Heart right ventricle (tissue), 16 donors: ENCODE data around the gene PEAR1. TPM values are rescaled to one million over a fixed set of nuclear protein-coding genes. Genes with fewer than 3 reads are reported as not detected.

Source experiments
- ATAC-seq, 8 donors: fragments of 200-7000 bp; cut with Tn5 transposase; one replicate each; pipeline ENCODE4 v1.9.1; 2020; ENCODE audit warnings: mild to moderate bottlenecking in 8 of 8, moderate library complexity in 8 of 8, moderate number of reproducible peaks in 1 of 8
- DNase-seq, 2 donors: peaks; one replicate each; pipeline ENCODE4 v3.0.0-alpha.2; 2020
- H3K27ac ChIP-seq, 10 donors: fragments of 200-600 bp; sonication (generic) in 2 of 10; one replicate each; pipeline versions ENCODE4 v1.5.0 to v1.8.0; 2020 to 2022; ENCODE audit warnings: mild to moderate bottlenecking in 3 of 10
- H3K27me3 ChIP-seq, 7 donors: fragments of 200-600 bp; one replicate each; pipeline ENCODE4 v1.8.0; 2021 to 2022; ENCODE audit warnings: mild to moderate bottlenecking in 2 of 7
- H3K36me3 ChIP-seq, 9 donors: fragments of 200-600 bp; sonication (generic) in 1 of 9; one replicate each; pipeline versions ENCODE4 v1.5.0 to v1.8.0; 2020 to 2022; ENCODE audit warnings: mild to moderate bottlenecking in 2 of 9
- H3K4me1 ChIP-seq, 9 donors: fragments of 200-600 bp; sonication (generic) in 1 of 9; one replicate each; pipeline versions ENCODE4 v1.5.0 to v1.8.0; 2020 to 2022; ENCODE audit warnings: mild to moderate bottlenecking in 4 of 9
- H3K4me3 ChIP-seq, 10 donors: fragments of 200-600 bp; sonication (generic) in 2 of 10; one replicate each; pipeline versions ENCODE4 v1.5.0 to v1.8.0; 2020 to 2022; ENCODE audit warnings: mild to moderate bottlenecking in 7 of 10, moderate library complexity in 2 of 10
- H3K9me3 ChIP-seq, 11 donors: fragments of 200-600 bp in 10 of 11; sonication (generic) in 2 of 11; one replicate each; pipeline versions ENCODE4 v1.5.0 to v1.8.0; 2013 to 2022; ENCODE audit warnings: mild to moderate bottlenecking in 2 of 11, control low read depth in 1 of 11, moderate library complexity in 1 of 11
- CTCF ChIP-seq, 9 donors: fragments of 200-600 bp; sonication (generic) in 2 of 9; IDR thresholded peaks; one replicate each; pipeline versions ENCODE4 v1.5.0 to v1.8.0; 2021 to 2022; ENCODE audit warnings: antibody characterized with exemption in 9 of 9, mild to moderate bottlenecking in 5 of 9, moderate library complexity in 1 of 9
- WGBS, 2 donors: extraction: QIAGEN DNeasy Blood & Tissue Kit; methylation state at CpG; one replicate each; pipeline ENCODE4 v1.1.7; 2013; ENCODE audit warnings: inconsistent platforms in 1 of 2; 5-methylcytosine and 5-hydroxymethylcytosine counted together
- intact Hi-C, 10 donors: fragments of 100-400 bp; cut with DNase I; formaldehyde crosslinking; loops; one replicate each; pipeline versions ENCODE4 v1.11.1 to v1.14.2; 2022
- polyA plus RNA-seq, 2 donors: library from polyadenylated mRNA; stranded (reverse); fragments of 200-250 nt; gene quantifications; one replicate each; pipeline ENCODE4 v1.2.3, GENCODE V29; 2013
- total RNA-seq, 10 donors: library from RNA; stranded (reverse); fragmentation: NEBNext Ultra II Directional in 3 of 10; extraction: Animal tissue kit (Norgen Biotek cat#: 25700) in 3 of 10; gene quantifications; one replicate each; pipeline versions ENCODE4 v1.2.1 to v1.2.4, GENCODE V29; 2021 to 2023
- donor health status: Arrhythmogenic right ventricular cardiomyopathy.
- donor health status: ischemic (EF 13 %, LVEDD 7.1; RV severe dilation, severe dysfunction).
- donor health status: healthy with polysubstance abuse.
- donor health status: DM: no; HTN: yes; CAD: no.
- donor health status: DM: no; HTN: no; CAD: no.
- donor health status: ischemic (EF 25% LVEDD 6.9; RV normal size, moderate dysfunction).
- donor health status: ischemic (EF 25% LVEDD 5.7; RV mildly dilated, moderate dysfunction).
- donor health status: healthy.
- donor health status: DM: yes; HTN: yes; CAD: no.
- donor health status: Ischemic cardiomyopathy.
- donor health status: ischemic (EF 35%, LVEDD 5.7; RV mildly dilated, moderate dysfunction).
- donor health status: nonischemic (EF 11% LVEDD 7.7; RV severe dilation, severe dysfunction).
- donor health status: DM: yes; HTN: yes; CAD: no.
- donor health status: PGD.
- donor health status: ischemic (EF 29% LVEDD 5.4; RV normal size, mild dysfunction).
- donor health status: nonischemic (EF 23%, LVEDD 6.1; RV moderate dilation, normal function).

PEAR1 gene
- total and polyA plus RNA-seq, 12 donors: 3.8 to 13.7 (median 7.1) TPM

DNA sequence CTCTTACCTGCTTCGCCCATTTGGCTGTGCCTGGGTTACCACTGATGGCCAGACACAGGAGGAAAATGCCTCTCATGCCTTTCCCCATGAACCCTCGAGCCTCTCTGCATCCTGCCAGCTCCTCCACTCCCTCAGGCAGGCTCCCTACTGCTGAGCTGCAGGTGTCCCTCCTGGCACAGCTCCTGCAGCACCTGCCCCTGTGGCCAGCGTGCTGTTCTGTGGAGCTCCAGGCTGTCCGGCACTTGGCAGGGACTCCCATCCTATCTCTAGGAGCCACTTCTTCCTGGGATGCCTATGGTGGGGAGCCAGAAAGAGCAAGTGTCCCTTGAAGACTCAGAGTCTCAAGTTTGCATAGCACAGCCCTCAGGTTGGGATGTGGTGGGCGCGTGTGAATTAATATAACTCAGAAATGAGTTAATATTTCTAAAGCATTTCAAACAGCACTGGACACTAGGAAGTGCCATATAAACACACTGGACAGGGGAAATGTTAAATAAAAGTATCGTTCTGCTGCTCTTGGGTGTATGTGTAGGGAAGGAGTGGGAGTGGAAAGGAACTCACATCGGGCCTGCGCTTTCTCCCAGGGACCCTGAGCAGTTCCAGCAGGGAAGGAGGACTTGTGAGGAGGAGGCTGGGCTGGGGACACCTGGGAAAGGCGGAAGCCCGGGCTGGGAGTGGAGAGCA, 29.6 kb downstream of the PEAR1 start:
- Histone ChIP-seq H3K4me3 (peak overlapping the region in 1 of 10 donors; percentile 27), H3K9me3 (peaks cover 0 to 6% (median 0%) of the 10 kb centered on the region in 11 donors), H3K27ac (no peak overlapping the region), H3K27me3 (peaks cover 27 to 91% (median 77%) of the 10 kb centered on the region in 7 donors), H3K36me3 (peaks cover 0 to 4% (median 0%) of the 10 kb centered on the region in 9 donors), H3K4me1 (peaks cover 14 to 42% (median 33%) of the 10 kb centered on the region in 9 donors)
- TF ChIP-seq CTCF (IDR thresholded peaks at IDR 0.05): no peak
- DNase-seq (no peak), ATAC-seq (no peak)
- 11 to 20% methylated on average over 11 of the region's 11 CpGs for WGBS, 2 donors
- intact Hi-C loops: loop anchor here in 4 of 10 donors (10.0 kb wide), 5 partner anchors 78 to 238 kb away; partner anchors contain the start of genes ISG20L2 (in 1 of the 4) and METTL25B (in 1 of the 4)

GRCh38 chr1:156923670-156924477, 30.4 kb downstream of the PEAR1 start:
- WGBS, 2 donors: 1 to 4% methylated on average over 58 to 64 of the region's 64 CpGs
- no peak for ATAC-seq
- no peak for DNase-seq
- intact Hi-C loops: loop anchor here in 4 of 10 donors (10.0 kb wide), 5 partner anchors 79 to 239 kb away; partner anchors contain the start of genes ISG20L2 (in 1 of the 4) and METTL25B (in 1 of the 4)
- H3K27ac ChIP-seq: no peak overlapping the region
- peak overlapping the region in 5 of 10 donors; percentile 5 to 27 (median 14) for H3K4me3 ChIP-seq
- H3K9me3 ChIP-seq: no peaks in the 10 kb centered on the region
- no peaks in the 10 kb centered on the region for H3K36me3 ChIP-seq
- no peak for TF ChIP-seq CTCF (IDR thresholded peaks at IDR 0.05)
- peaks cover 14 to 42% (median 33%) of the 10 kb centered on the region in 9 donors for H3K4me1 ChIP-seq
- H3K27me3 ChIP-seq: peaks cover 27 to 95% (median 81%) of the 10 kb centered on the region in 7 donors

DNA sequence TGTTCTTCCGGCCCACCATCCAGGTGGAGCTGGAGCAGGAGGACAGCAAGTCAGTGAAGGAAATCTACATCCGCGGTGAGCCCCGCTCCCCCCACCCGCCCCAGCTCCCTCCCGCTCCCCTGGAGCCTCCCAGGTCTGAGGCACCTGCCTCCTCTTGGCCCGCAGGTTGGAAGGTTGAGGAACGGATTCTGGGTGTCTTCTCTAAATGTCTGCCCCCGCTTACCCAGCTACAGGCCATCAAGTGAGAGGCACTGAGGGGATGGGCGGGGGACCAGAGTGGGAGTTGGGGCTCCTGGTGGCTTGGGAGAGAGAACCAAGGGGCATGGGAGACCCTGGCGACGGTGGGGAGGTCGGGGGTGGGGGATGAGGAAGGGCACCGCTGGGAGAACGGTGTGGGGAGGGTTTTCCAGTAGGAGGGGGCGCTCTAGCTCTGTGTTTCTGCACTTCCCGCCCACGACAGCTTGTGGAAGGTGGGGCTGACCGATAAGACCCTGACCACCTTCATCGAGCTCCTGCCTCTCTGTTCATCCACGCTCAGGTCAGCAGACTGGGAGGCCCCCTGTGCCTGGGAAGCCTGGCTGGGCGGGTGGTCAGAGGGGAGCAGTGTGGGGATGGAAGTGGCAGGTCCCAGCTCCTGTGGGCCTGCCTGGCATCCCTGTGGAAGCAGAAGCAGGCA, 31.1 kb downstream of the PEAR1 start:
- Histone ChIP-seq H3K4me3 (peak overlapping the region in 1 of 10 donors; percentile 19), H3K36me3 (no peaks in the 10 kb centered on the region), H3K27me3 (peaks cover 27 to 97% (median 88%) of the 10 kb centered on the region in 7 donors), H3K27ac (no peak overlapping the region), H3K4me1 (peaks cover 14 to 42% (median 33%) of the 10 kb centered on the region in 9 donors), H3K9me3 (no peaks in the 10 kb centered on the region)
- TF ChIP-seq CTCF (IDR thresholded peaks at IDR 0.05): no peak
- no peak for DNase-seq
- 39% methylated on average over 22 of the region's 22 CpGs for WGBS, 2 donors
- no peak for ATAC-seq
- intact Hi-C loops: loop anchor here in 6 of 10 donors (5.0 to 10.0 kb wide), 9 partner anchors 32 to 240 kb away; partner anchors contain the start of genes ISG20L2 (in 1 of the 6), METTL25B (in 1 of the 6) and PEAR1 (in 1 of the 6)
